ENCODE data around the gene PPP2R5E.
A peak's percentile ranks its signal among the peaks of the same experiment; 100 is the strongest.

PPP2R5E gene

DNA sequence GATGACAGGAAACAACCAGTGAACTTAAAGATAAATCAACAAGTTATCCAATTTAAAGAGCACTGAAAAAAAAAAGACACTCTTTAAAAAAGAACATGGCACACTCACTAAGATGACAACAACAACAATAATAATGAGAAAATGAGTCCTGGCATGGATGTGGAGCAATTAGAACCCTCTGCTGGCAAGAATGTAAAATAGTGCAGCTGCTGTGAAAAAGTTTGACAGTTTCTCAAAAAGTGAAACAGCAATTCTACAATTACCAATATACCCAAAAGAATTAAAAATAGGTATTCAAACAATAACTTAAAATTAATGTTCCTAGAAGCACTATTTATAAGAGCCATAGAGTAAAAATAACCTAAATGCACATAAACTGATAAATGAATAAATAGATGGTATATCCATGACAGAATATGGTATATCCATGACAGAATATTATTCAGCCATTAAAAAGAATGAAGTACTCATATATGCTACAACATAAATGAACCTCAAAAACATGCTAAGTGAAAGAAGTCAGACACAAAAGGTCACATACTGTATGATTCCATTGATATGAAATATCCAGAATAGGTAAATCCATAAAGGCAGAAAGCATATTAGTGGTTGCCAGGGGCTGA is 175.3 kb downstream of the PPP2R5E start:
- DNase-seq = no peak

DNA sequence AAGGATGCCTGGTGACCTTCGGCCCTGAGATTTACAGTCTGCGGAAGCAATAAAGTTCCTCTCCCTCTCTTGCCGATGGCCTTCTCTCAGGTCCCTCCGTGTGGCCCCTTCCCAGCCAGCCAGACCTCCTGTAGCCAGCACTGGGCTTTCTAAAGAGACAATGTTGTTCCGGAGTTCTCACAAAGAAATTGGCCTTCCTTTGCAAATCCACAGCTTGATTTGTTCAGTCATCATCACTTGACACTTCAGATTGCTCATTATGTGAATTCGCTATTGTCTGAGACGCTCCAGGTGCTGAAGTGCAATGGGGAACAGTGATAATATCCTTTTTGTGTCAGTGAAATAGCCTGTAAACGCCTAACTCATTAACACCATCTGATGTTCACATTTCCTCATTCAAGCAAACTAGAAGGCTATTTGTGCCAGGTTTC is 180.8 kb downstream of the PPP2R5E start:
- peak; percentile 84 to 98 for DNase-seq

DNA sequence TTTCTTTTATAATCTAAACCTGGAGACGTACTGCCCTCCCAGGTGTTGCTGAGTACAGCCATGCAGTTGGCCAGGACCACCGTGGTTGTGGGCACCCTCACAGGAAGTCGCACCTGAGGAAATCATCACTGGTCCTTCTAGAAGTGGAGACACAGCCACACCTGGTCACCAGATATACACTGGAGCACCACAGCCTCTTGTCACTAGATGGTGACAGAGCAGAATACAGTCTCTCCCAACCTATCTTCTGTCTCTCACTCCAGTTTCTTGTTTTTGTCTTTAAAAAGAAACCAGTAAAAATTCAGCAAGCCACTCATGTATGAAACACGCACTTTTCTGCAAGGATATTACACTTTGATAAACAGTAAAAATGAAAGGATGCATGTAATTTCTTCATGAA is 181.4 kb downstream of the PPP2R5E start:
- peak; percentile 36 to 69 for DNase-seq

DNA sequence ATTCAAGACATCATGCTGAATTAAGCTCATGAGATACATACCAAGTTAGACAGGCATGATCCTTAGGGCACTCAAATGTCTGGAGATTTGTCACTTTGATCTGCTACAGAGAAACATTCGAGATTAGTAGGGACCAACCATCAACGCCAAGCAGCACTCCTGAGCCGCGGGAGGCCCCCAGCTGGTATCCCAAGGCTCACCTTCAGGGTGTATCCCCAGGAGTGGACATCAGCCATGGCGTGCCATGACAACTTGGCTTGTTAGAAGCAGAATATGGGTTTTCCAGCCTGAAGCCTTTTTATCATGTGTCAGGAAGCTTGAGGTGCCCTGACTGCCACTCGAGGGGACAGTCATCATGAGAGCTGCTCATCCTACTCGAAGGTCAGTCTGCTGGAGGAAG is 185.3 kb downstream of the PPP2R5E start:
- DNase-seq = no peak

DNA sequence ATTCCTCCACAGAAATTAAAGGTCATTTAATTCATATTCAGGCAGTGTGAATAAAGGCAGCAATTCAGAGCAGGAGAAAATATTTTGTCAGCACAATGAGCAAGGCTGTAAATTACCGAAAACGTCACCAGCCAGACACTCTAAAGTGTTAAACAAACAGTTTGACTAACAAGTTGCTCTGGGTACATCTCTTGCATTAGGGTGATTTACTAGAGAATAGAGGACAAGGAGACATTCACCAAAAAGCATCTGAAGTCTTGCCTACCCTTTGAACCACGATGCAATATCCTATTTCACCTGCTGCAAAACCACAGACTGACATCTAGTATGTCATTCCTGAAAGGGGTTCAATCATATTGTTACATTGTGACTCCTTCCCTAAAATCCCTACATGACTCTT is 197.4 kb downstream of the PPP2R5E start:
- peak in 1 of 2 experiments; percentile 48 for DNase-seq

DNA sequence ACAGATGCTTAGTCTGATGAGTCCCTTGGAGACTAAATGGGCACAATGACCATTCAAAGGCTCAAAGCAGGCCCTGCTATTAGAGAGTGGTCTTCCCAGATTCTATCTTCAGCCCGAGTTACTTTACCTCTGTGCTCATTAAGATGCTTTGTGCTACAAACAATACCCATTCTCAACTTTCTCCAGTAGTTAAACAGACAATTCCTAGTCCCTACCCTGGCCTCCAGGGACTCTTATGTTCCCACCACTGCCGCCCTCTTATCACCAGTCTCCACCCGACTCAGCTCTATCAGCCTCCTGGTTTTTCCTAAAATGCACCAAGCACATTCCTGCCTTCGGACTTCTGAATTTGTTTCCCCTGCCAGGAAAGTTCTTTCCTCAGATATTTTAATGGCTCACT is 198.8 kb downstream of the PPP2R5E start:
- no peak for DNase-seq

DNA sequence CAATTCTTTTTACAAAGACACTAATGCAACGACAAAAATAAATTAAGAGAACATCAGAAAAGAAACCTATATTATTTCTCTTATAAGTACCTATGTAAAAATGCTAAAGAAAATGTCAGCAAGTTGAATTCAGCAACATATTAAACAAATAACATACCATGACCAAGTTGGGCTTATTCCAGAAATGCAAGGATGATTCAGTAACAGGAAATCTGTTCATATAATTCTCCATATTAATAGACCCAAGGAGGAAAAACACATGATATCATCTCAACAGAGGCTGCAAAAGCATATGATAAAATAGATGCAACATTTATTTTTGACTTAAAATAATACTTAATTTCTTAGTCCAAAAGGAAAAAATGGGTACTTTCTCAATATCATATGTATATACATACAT is 199.3 kb downstream of the PPP2R5E start:
- DNase-seq = no peak

DNA sequence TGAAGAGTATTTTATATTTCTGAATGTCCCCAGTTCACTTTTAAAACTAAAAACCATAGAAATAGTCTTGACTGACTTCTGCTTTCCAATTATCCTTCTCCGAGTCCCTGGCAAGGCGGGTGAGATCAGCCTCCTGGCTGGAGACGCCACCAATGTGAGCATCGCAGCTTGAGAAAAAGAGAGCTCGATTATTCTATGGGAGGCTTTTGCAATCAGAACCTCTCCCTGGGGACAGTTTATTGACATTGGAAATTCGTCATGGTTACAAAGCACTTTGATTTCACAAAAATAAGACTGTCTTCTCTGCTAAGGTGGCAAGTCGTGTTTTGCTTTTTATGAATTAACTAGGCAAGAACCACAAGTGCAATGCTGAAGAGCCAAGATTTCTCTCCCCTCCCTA is 200.8 kb downstream of the PPP2R5E start:
- peak; percentile 49 to 67 for DNase-seq

DNA sequence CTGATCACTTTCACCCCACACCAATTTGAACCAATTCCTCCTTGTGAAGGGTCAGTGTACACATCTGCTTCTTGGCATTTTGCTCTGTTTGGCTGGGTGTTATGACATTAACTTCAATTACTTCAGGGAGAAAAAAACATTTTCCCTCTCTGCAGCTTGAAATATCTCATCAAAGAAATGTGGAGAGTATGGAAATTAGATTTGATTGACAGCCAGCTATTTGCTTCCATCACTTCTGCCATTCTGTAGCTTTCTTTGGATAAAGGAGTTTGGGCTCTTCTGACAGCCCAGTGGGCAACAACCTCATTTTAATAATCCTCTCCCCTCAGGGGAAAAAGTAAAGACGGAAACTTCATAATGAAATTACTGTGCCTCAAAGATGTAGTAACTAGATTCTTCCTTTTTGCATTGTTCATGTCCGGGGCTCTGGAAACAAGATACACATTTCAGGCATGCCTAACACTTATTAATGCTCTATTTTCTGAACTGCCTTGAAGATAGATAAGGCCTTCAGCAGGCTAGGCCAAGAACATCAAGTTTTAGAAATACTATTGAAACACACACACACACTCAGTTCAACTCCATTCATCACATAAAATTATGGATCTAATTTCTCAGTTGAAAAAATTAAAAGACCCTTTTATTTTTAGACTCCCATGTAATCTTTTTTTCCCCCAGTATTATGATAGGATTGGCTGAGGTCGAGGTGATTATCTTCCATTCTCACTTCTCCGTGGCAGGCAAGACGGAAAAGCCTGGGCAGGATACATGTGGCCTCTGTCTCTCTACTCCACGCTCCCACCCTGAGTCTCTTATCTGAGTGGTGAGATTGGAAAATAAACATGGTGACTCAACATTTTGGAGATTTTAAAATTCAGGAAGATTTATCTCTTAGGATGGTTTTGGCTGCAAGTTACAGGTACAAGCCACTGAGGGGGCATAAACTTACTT is 214.1 kb downstream of the PPP2R5E start:
- DNase-seq = no peak

DNA sequence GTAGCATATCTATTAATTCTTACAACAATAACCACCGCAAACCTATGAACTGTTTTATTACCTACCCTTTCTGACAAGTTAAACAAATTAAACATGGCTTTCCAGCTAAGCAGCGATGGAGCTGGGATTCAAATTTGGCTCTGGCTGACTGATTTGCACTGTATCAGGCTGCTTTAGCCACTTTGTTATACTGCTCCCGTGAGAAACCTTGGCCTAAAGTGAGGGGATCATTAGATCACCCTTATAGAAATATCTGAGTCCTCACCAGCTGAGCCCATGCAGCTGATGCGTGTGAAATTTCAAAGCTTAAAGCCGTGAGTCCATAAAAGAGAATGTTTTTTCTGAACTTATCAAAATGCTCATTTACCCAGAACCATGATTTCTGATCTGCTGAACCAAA is 216.3 kb downstream of the PPP2R5E start:
- DNase-seq = no peak

DNA sequence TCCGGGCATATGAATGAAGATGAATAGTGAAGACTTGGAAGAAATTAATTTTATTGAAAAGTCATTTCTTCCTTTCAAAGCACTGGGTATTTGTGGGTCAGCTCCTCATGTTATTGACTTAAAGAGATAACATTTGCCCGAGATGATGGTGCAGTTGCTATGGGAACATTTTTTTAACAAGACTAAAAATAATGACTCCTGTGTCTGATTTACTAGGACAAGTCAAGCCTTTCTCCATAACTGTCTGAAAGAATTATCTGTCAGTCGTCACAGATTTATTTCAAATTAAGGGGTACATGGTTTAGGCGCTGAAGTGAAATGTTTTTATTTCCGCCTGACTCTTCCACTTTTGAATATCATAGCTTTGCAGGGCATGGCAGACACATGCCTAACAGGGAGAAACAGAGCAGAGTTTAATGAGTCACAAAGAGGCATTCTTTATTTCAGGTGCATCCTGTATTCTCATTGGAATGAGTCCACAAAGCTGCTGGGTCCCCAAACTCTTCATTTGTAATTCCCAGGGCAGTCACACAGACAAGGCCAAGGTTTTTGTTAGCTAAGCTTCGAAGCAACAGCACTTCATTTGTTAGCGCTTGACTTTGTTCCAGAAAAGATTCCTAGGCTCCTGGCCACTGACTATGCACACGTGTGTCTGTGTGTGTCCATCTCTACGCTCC is 220.1 kb downstream of the PPP2R5E start:
- DNase-seq = no peak

DNA sequence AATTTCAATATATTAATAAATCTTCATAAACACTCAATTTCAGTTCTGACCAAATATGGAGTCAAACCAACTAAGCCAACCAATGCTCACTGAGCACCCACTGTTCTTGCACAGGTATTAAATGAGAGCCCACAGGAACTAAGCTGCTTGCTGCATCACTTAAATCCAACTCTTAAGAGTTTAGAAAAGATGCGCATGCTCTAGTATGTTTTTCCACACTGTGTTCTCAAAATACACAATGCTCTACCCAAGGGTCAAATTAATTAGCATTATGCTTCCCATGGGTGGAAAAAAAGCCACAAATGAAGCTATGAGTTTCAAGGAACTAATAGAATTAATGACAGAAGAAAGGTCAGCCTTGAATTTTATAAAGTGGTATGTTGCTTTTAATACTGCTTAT is 220.7 kb downstream of the PPP2R5E start:
- no peak for DNase-seq
